ENCODE measurements around the gene DLG5. TPM values are rescaled to one million over a fixed set of nuclear protein-coding genes. Genes with fewer than 3 reads are reported as not detected.

Gene DLG5
- total RNA-seq, 1 experiment from 2014 or later = 127 TPM

- no peak for DNase-seq (ENCODE audit: unreplicated experiment)
- Mint-ChIP-seq H3K4me1 (ENCODE audit: insufficient read depth, unreplicated experiment) (peaks cover 21% of the 10 kb centered on the region), H3K4me3 (ENCODE audit: unreplicated experiment) (no peak overlapping the region), H3K27ac (ENCODE audit: low read depth, unreplicated experiment) (no peak overlapping the region), H3K9me3 (ENCODE audit: unreplicated experiment) (no peaks in the 10 kb centered on the region), H3K27me3 (ENCODE audit: insufficient read depth, unreplicated experiment) (no peaks in the 10 kb centered on the region), H3K36me3 (ENCODE audit: insufficient read depth, unreplicated experiment) (peaks cover 100% of the 10 kb centered on the region)
- BruUV-seq (replicated peaks) = no TSS peak
- intact Hi-C loops (cut with micrococcal nuclease) = no loop called here
- POLR2A ChIA-PET = interaction anchor here (0.9 to 1.6 kb wide), 4 partner anchors 9 to 20 kb away, joined by 3 to 7 read pairs (median 4); no protein-coding TSS in a partner anchor
- no peak for TF ChIP-seq CTCF (IDR thresholded peaks at IDR 0.05; ENCODE audit: unreplicated experiment)
- CTCF ChIA-PET = no interaction called here
Measured at GRCh38 chr10:77799352-77799751, 127.2 kb downstream of the DLG5 start.

GRCh38 chr10:77798940-77799339 is 127.6 kb downstream of the DLG5 start:
- peaks cover 100% of the 10 kb centered on the region for H3K36me3 Mint-ChIP-seq (ENCODE audit: insufficient read depth, unreplicated experiment)
- CTCF ChIA-PET = no interaction called here
- BruUV-seq (replicated peaks) = no TSS peak
- TF ChIP-seq CTCF (IDR thresholded peaks at IDR 0.05; ENCODE audit: unreplicated experiment) = no peak
- intact Hi-C loops (cut with micrococcal nuclease) = no loop called here
- H3K4me3 Mint-ChIP-seq (ENCODE audit: unreplicated experiment) = no peak overlapping the region
- no peak for DNase-seq (ENCODE audit: unreplicated experiment)
- no peaks in the 10 kb centered on the region for H3K9me3 Mint-ChIP-seq (ENCODE audit: unreplicated experiment)
- no peak overlapping the region for H3K27ac Mint-ChIP-seq (ENCODE audit: low read depth, unreplicated experiment)
- POLR2A ChIA-PET = interaction anchor here (0.9 to 1.6 kb wide), 4 partner anchors 8 to 20 kb away, joined by 3 to 7 read pairs (median 4); no protein-coding TSS in a partner anchor
- H3K4me1 Mint-ChIP-seq (ENCODE audit: insufficient read depth, unreplicated experiment) = peaks cover 21% of the 10 kb centered on the region
- H3K27me3 Mint-ChIP-seq (ENCODE audit: insufficient read depth, unreplicated experiment) = no peaks in the 10 kb centered on the region

- H3K9me3 Mint-ChIP-seq (ENCODE audit: unreplicated experiment) = no peaks in the 10 kb centered on the region
- ChIA-PET CTCF (interaction anchor here (1.1 kb wide), 1 partner anchor 631 kb away, joined by 3 read pairs; no protein-coding TSS in a partner anchor), POLR2A (interaction anchor here (1.5 kb wide), 1 partner anchor 17 kb away, joined by 3 read pairs; no protein-coding TSS in a partner anchor)
- peaks cover 100% of the 10 kb centered on the region for H3K36me3 Mint-ChIP-seq (ENCODE audit: insufficient read depth, unreplicated experiment)
- intact Hi-C loops (cut with micrococcal nuclease) = no loop called here
- H3K27ac Mint-ChIP-seq (ENCODE audit: low read depth, unreplicated experiment) = no peak overlapping the region
- no peak overlapping the region for H3K4me3 Mint-ChIP-seq (ENCODE audit: unreplicated experiment)
- H3K4me1 Mint-ChIP-seq (ENCODE audit: insufficient read depth, unreplicated experiment) = peaks cover 10% of the 10 kb centered on the region
- no peak for TF ChIP-seq CTCF (IDR thresholded peaks at IDR 0.05; ENCODE audit: unreplicated experiment)
- BruUV-seq (replicated peaks) = no TSS peak
- DNase-seq (ENCODE audit: unreplicated experiment) = no peak
- no peaks in the 10 kb centered on the region for H3K27me3 Mint-ChIP-seq (ENCODE audit: insufficient read depth, unreplicated experiment)
Measured at GRCh38 chr10:77796311-77796915, 130.1 kb downstream of the DLG5 start.

- no peak for TF ChIP-seq CTCF (IDR thresholded peaks at IDR 0.05; ENCODE audit: unreplicated experiment)
- H3K4me3 Mint-ChIP-seq (ENCODE audit: unreplicated experiment) = no peak overlapping the region
- H3K27me3 Mint-ChIP-seq (ENCODE audit: insufficient read depth, unreplicated experiment) = no peaks in the 10 kb centered on the region
- CTCF ChIA-PET = interaction anchor here (0.6 kb wide), 1 partner anchor 11 kb away, joined by 4 read pairs; no protein-coding TSS in a partner anchor
- H3K36me3 Mint-ChIP-seq (ENCODE audit: insufficient read depth, unreplicated experiment) = peaks cover 100% of the 10 kb centered on the region
- H3K4me1 Mint-ChIP-seq (ENCODE audit: insufficient read depth, unreplicated experiment) = peaks cover 5% of the 10 kb centered on the region
- BruUV-seq (replicated peaks) = no TSS peak
- H3K27ac Mint-ChIP-seq (ENCODE audit: low read depth, unreplicated experiment) = no peak overlapping the region
- POLR2A ChIA-PET = no interaction called here
- DNase-seq (ENCODE audit: unreplicated experiment) = no peak
- no peaks in the 10 kb centered on the region for H3K9me3 Mint-ChIP-seq (ENCODE audit: unreplicated experiment)
- intact Hi-C loops (cut with micrococcal nuclease) = no loop called here
Measured at GRCh38 chr10:77795426-77796055, 131.0 kb downstream of the DLG5 start.

All from MCF 10A (cell line).